AG09319 (cell line): ENCODE data around the gene ZNF212.

ENCODE experiments used
- DNase-seq: peaks from one replicate; pipeline ENCODE4 v3.0.0-alpha.2; 2010; ENCODE audit warnings: low read depth; ENCODE audit errors: extremely low read depth
- TF ChIP-seq, protein P1 (sequence below): IDR thresholded peaks from 2 replicates; pipeline ENCODE4 v1.5.1; 2011; ENCODE audit warnings: low read depth, mild to moderate bottlenecking, inconsistent platforms, low read length, moderate library complexity

The ZNF212 gene

DNA sequence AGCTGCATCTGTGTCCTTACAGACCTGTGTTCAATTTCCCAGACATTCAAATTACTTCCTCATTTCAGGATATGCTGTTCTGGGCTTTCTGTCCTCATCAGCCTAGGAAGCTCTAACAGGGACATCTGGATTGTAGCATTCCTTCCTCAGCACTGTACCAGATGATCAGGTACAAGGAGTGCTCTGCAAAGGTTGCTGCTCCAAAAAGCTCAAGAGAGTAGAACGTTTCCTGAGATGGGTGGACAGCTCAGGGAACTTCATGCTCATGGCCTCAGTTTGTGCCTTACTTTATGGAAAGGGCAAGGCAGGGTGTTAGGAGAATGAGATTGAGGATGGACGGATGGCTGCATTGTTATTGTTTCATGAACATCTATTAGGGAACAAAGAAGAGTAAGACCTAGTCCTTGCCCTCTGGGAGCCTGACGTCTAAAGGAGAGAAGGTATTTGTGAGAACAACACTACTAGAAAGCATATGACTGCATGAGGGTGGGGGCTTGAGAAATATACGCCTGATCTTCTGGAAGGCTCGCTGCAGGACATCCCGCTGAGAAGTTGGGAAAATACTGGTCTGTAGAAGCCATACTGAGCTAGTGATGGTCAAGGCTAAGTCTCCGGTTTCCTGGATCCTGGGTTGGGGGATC, 10.5 kb upstream of the ZNF212 start:
- no peak for DNase-seq
- TF ChIP-seq, protein P1, sequence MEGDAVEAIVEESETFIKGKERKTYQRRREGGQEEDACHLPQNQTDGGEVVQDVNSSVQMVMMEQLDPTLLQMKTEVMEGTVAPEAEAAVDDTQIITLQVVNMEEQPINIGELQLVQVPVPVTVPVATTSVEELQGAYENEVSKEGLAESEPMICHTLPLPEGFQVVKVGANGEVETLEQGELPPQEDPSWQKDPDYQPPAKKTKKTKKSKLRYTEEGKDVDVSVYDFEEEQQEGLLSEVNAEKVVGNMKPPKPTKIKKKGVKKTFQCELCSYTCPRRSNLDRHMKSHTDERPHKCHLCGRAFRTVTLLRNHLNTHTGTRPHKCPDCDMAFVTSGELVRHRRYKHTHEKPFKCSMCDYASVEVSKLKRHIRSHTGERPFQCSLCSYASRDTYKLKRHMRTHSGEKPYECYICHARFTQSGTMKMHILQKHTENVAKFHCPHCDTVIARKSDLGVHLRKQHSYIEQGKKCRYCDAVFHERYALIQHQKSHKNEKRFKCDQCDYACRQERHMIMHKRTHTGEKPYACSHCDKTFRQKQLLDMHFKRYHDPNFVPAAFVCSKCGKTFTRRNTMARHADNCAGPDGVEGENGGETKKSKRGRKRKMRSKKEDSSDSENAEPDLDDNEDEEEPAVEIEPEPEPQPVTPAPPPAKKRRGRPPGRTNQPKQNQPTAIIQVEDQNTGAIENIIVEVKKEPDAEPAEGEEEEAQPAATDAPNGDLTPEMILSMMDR: no peak

DNA sequence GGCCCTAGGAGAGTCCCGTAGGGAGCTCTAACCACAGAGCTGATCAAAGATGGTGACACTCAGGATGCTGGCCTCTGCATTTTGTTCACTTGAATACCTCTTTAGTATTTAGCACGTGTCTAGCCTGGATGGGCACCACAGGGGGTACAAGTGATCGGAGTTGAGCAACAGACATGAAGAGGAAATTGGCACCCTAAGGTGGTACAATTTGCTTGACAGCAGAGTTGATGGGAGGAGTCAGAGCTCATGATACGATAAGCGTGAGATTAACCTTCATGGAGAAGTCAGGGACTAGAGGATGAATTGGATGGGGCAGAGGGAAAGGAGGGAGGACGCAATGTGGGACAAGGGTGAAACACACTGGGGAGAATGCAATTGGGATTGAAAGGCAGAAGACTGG, 9.9 kb upstream of the ZNF212 start:
- DNase-seq: no peak
- TF ChIP-seq, protein P1: no peak

DNA sequence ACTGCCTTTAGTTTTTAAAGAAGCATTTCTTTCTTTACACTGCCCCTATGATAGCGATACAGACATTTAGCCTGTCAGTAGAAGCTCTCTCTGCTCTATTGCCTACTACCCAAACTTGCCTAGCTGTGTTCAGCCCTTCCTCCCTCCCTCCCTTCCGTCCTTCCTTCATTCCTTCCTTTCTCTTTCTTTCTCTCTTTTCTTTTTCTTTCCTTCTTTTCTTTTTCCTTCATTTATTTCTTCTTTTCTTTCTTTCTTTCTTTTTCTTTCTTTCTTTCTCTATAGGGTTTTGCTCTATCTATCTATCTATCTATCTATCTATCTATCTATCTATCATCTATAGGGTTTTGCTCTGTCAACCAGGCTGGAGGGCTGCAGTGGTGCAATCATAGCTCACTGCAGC, 7.1 kb upstream of the ZNF212 start:
- no peak for DNase-seq
- TF ChIP-seq, protein P1: no peak

DNA sequence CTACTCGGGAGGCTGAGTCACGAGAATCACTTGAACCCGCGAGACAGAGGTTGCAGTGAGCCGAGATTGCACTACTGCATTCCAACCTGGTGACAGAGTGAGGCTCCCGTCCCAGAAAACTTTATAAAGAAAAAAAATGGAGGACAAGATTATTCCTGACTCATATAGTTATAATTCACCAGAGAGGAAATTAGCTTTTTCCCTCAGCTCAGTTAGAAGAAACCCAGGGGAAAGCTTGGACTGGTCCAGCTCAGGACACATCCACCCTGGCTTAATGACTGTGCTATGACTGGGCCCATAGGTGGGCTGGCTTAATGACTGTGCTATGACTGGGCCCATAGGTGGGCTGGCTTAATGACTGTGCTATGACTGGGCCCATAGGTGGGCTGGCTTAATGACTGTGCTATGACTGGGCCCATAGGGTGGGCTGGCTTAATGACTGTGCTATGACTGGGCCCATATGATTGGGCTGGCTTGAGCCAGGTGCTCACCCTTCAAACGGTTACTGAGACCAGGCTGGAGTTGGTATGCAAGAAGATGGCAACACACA, 5.7 kb upstream of the ZNF212 start:
- DNase-seq: peak; percentile 15

DNA sequence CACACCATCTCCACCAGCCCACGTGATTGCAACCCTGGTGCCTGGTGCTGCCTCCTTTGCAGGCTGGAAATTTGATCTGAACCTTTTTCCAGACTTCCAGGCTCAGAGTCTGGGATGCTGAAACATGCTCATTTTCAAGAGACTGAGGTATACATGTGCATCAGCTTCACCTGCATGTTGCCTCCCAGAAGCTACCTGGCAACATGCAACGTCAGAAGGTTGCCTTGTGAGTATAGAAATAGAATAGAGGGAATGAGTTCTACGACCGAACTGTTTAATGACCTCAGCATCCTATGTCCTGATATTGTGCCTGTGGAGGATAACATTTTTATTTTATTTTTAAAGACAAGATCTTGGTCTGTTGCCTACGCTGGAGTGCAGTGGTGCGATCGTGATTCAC, 1.9 kb upstream of the ZNF212 start:
- TF ChIP-seq, protein P1: no peak

DNA sequence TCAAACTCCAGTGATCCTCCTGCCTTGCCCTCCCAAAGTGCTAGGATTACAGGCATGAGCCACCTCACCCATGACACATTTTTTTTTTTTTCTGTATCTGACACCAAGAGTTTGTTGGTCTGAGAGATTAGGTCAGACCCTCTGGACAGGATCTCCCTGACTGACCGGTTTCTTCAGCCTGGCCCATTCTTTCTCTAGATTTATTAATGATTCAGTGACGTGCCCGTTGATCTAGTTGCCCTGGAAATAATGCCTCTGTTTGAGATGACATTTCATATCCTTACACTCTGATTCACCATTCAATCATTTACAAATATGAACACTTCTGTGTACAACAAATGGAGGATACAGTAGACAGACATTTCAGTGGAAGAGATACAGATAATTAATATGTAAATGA, 1.4 kb upstream of the ZNF212 start:
- DNase-seq: no peak
- TF ChIP-seq, protein P1: no peak

More for the DNA sequence above, 1.9 kb upstream of the ZNF212 start:
- DNase-seq: no peak

DNA sequence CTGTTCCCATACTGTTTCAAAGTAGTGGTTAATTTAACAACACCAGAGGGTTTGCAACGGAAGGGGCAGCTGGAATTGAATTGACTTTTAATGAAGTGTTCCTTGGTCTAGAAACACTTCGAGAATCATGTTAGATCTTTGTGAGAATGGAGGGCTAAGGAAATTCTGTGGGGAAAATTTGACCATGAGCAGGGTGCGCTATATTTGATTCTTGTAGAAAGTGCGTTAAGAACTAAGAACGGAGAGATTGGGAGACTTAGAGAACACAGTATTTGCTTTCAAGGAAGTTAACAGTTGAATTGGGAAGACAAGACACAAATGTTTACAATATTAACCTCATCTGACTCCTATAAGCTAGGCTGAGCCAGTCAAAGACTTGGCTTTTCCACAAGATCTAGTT, 1.2 kb downstream of the ZNF212 start:
- no peak for DNase-seq
- TF ChIP-seq, protein P1: no peak

DNA sequence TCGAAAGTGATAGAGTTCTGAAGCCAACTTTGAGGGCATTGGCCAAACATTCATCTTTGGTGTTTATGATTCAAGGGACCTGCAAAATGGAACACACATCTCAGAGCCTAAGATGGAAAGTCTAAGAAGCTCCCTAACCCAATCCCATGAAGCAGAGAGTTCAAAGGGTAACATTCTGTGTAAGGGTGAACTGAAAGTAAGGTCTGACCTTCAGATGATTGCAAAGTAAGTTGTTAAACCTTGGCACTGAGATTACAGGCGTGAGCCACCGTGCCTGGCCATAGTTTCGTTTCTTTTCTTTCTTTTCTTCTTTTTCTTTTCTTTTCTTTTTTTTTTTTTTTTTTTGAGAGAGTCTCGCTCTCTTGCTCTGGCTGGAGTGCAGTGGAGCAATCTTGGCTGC, 2.2 kb downstream of the ZNF212 start:
- no peak for DNase-seq
- TF ChIP-seq, protein P1: no peak
